Endothelial cell of umbilical vein (primary cell): ENCODE data around the gene ZFYVE28. TPM values are rescaled to one million over a fixed set of nuclear protein-coding genes. Genes with fewer than 3 reads are reported as not detected.

Source experiments
- BruUV-seq: library from RNA; stranded (reverse); fragments of 400-500 nt; replicated peaks from 2 replicates; lab custom pipeline; 2021; lab: Mats Ljungman, UMichigan
- CTCF ChIA-PET: fragments of 300-600, 350-600 bp; sonication (Branson Sonifier 250); formaldehyde crosslinking; loops from one replicate; lab custom pipeline; 2021; ENCODE audit warnings: antibody characterized with exemption, inconsistent platforms; lab: Charles Lee
- POLR2A ChIA-PET: fragments of 300-600, 350-600 bp; sonication (Branson Sonifier 250); formaldehyde crosslinking; loops from one replicate; lab custom pipeline; 2021; ENCODE audit warnings: antibody characterized with exemption, inconsistent platforms; lab: Charles Lee
- DNase-seq: peaks from one replicate; pipeline ENCODE4 v3.0.0-alpha.2; 2011; ENCODE audit warnings: low read depth, low spot score
- FAIRE-seq: peaks from 2 replicates; lab custom pipeline; 2011; peaks lifted over from hg19 to GRCh38; lab: Jason Lieb, UNC
- H2AFZ ChIP-seq: 2 replicates; pipeline ENCODE4 v1.6.0; 2012; ENCODE audit warnings: low read depth, low read length, control low read depth, inconsistent platforms
- H3K27ac ChIP-seq: 2 replicates; pipeline ENCODE4 v1.5.1; 2011; ENCODE audit warnings: low read depth, mild to moderate bottlenecking, control low read depth, low read length, moderate library complexity; ENCODE audit not compliant: insufficient read depth
- H3K27me3 ChIP-seq, 2 experiments: 2 replicates each; pipeline versions ENCODE4 v1.6.0 to v1.6.1; 2011; ENCODE audit warnings: low read length in 2 of 2, mixed read lengths in 1 of 2; ENCODE audit not compliant: control insufficient read depth in 2 of 2, insufficient read depth in 2 of 2
- H3K36me3 ChIP-seq, 2 experiments: 2 replicates in 1 of 2; 3 replicates in 1 of 2; pipeline ENCODE4 v1.5.1; 2011; ENCODE audit warnings: low read length in 2 of 2, mild to moderate bottlenecking in 1 of 2, moderate library complexity in 1 of 2; ENCODE audit not compliant: control insufficient read depth in 2 of 2, insufficient read depth in 2 of 2; ENCODE audit errors: extremely low read depth in 1 of 2
- H3K4me1 ChIP-seq: 3 replicates; pipeline ENCODE4 v1.5.1; 2011; ENCODE audit warnings: mild to moderate bottlenecking, low read length; ENCODE audit not compliant: control insufficient read depth, insufficient read depth; ENCODE audit errors: extremely low read depth
- H3K4me2 ChIP-seq: 2 replicates; pipeline ENCODE4 v1.6.1; 2011; ENCODE audit warnings: low read length, control low read depth, mixed read lengths; ENCODE audit not compliant: insufficient read depth
- H3K4me3 ChIP-seq, 3 experiments: fragments of 200-600 bp in 1 of 3; sonication (generic), shearing (Covaris generic) in 1 of 3; replicated peaks in 1 of 3; 2 replicates each; pipeline ENCODE4 v1.5.1; 2011 to 2016; ENCODE audit warnings: control low read depth in 3 of 3, low read length in 3 of 3, mild to moderate bottlenecking in 2 of 3, inconsistent platforms in 1 of 3, low read depth in 1 of 3, moderate library complexity in 1 of 3; ENCODE audit not compliant: insufficient read depth in 1 of 3
- H3K79me2 ChIP-seq: 2 replicates; pipeline ENCODE4 v1.6.0; 2012; ENCODE audit warnings: low read length, inconsistent platforms; ENCODE audit not compliant: control insufficient read depth, insufficient read depth
- H3K9ac ChIP-seq: replicated peaks from 2 replicates; pipeline ENCODE3; 2011; ENCODE audit warnings: low read length, control low read depth; ENCODE audit not compliant: insufficient read depth; ENCODE audit errors: extremely low read depth
- H3K9me1 ChIP-seq: replicated peaks from 3 replicates; pipeline ENCODE4 v1.6.0; 2011; ENCODE audit warnings: mild to moderate bottlenecking, low read length; ENCODE audit not compliant: control insufficient read depth, insufficient read depth; ENCODE audit errors: extremely low read depth
- H3K9me3 ChIP-seq: replicated peaks from 2 replicates; pipeline ENCODE4 v1.5.1; 2012; ENCODE audit warnings: low read length, inconsistent platforms; ENCODE audit not compliant: control insufficient read depth, insufficient read depth
- H4K20me1 ChIP-seq: replicated peaks from 2 replicates; pipeline ENCODE3; 2011; ENCODE audit warnings: mild to moderate bottlenecking, low read length; ENCODE audit not compliant: control insufficient read depth, insufficient read depth; ENCODE audit errors: extremely low read depth
- EZH2 ChIP-seq: IDR thresholded peaks from 2 replicates; pipeline ENCODE4 v1.6.1; 2012; ENCODE audit warnings: borderline replicate concordance, low read depth, mild to moderate bottlenecking, moderate library complexity, low read length, inconsistent platforms; ENCODE audit not compliant: severe bottlenecking
- FOS ChIP-seq: IDR thresholded peaks from 2 replicates; pipeline ENCODE4 v1.6.1; 2011; ENCODE audit warnings: mild to moderate bottlenecking, low read length, moderate library complexity, borderline replicate concordance; ENCODE audit not compliant: insufficient read depth
- GATA2 ChIP-seq: IDR thresholded peaks from 2 replicates; pipeline ENCODE4 v1.7.0; 2011; ENCODE audit warnings: low read depth, mild to moderate bottlenecking, moderate library complexity, mixed read lengths, low read length; ENCODE audit not compliant: insufficient read length, insufficient read depth
- JUN ChIP-seq: IDR thresholded peaks from 2 replicates; pipeline ENCODE4 v1.6.1; 2011; ENCODE audit warnings: borderline replicate concordance, low read depth; ENCODE audit not compliant: insufficient read length, insufficient read depth
- MYC ChIP-seq: IDR thresholded peaks from one replicate; pipeline ENCODE4 v1.6.1; 2011; ENCODE audit warnings: mild to moderate bottlenecking, low read depth, low read length
- POLR2A ChIP-seq: IDR thresholded peaks from 2 replicates; pipeline ENCODE4 v1.6.1; 2012; ENCODE audit warnings: low read depth, mild to moderate bottlenecking, control low read depth, low read length
- POLR2AphosphoS5 ChIP-seq: IDR thresholded peaks from 2 replicates; pipeline ENCODE4 v1.6.1; 2012; ENCODE audit warnings: low read depth, mild to moderate bottlenecking, control low read depth, low read length, moderate library complexity; ENCODE audit not compliant: insufficient read depth
- dilution Hi-C: fragments of 300-500 bp; cut with MboI; formaldehyde crosslinking; loops from one replicate; pipeline ENCODE4 v1.15.0; 2019; ENCODE audit warnings: low sequenced_read_pairs; ENCODE audit not compliant: extremely low pct_ligation_motif_present
- intact Hi-C: fragments of 100-400 bp; cut with micrococcal nuclease; formaldehyde crosslinking; loops from one replicate; pipeline ENCODE4 v1.10.0; 2022
- polyA plus RNA-seq, 4 experiments: library from polyadenylated mRNA; depleted of rRNA in 3 of 4; stranded (reverse) in 3 of 4; unstranded in 1 of 4; fragments of >200 nt; gene quantifications; 2 replicates each; pipeline versions ENCODE4 v1.2.1 to v1.2.3, GENCODE V29; 2011 to 2012; ENCODE audit warnings: missing spikeins in 1 of 4
- total RNA-seq: library from RNA; stranded (reverse); gene quantifications from 2 replicates; pipeline ENCODE4 v1.2.3, GENCODE V29; 2021
- TF ChIP-seq, protein P1 (sequence below): IDR thresholded peaks from 2 replicates; pipeline ENCODE4 v1.6.1; 2011; ENCODE audit not compliant: insufficient read depth, insufficient read length
- TF ChIP-seq, protein P2 (sequence below), 2 donors: IDR thresholded peaks; 1 replicate in 1 of 2; 2 replicates in 1 of 2; pipeline ENCODE4 v1.5.1; 2011; ENCODE audit warnings: low read length in 2 of 2, mild to moderate bottlenecking in 2 of 2, moderate library complexity in 2 of 2, control low read depth in 1 of 2, inconsistent platforms in 1 of 2, low read depth in 1 of 2; ENCODE audit not compliant: insufficient read depth in 1 of 2; ENCODE audit errors: extremely low read depth in 1 of 2

ZFYVE28 gene
- total and polyA plus RNA-seq, 2 donors (not counting 3 experiments of a cell fraction or from before 2014, with no cell fraction given), result 5.8 to 7.1 TPM

DNA sequence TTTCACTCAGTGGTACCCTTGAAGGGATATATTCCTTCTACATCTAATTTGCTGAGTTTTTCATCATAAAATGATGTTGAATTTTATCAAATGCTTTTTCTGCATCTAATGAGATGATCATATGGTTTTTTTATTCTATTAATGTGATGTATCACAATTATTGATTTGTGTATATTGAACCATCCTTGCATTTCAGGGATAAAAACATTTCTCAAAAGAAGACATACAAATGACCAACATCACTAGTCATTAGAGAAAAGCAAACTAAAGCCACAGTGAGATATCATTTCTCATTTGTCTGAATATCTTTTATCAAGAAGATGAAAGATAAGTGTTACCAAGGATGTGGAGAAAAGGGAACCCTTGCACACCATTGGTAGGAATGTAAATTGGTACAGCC lies 90.9 kb downstream of the ZFYVE28 start:
- CTCF ChIA-PET, result no interaction called here
- H3K9me1 ChIP-seq, result no peaks in the 10 kb centered on the region
- H3K4me1 ChIP-seq, result peaks cover 13% of the 10 kb centered on the region
- H2AFZ ChIP-seq, result no peak overlapping the region
- no peaks in the 10 kb centered on the region for H3K79me2 ChIP-seq
- BruUV-seq, result no TSS peak
- intact Hi-C loops (no loop called here), dilution Hi-C loops (no loop called here)
- no peak overlapping the region for H3K4me3 ChIP-seq
- no peak overlapping the region for H3K4me2 ChIP-seq
- no peak overlapping the region for H3K27ac ChIP-seq
- no peaks in the 10 kb centered on the region for H3K36me3 ChIP-seq
- no peaks in the 10 kb centered on the region for H3K9me3 ChIP-seq
- FAIRE-seq (no peak), DNase-seq (no peak)
- H3K27me3 ChIP-seq, result no peaks in the 10 kb centered on the region
- H4K20me1 ChIP-seq, result no peaks in the 10 kb centered on the region
- POLR2A ChIA-PET, result no interaction called here
- H3K9ac ChIP-seq, result no peak overlapping the region
- TF ChIP-seq MYC (no peak), POLR2AphosphoS5 (no peak), GATA2 (no peak), POLR2A (no peak), EZH2 (no peak), FOS (no peak), JUN (no peak)
- TF ChIP-seq, protein P1, sequence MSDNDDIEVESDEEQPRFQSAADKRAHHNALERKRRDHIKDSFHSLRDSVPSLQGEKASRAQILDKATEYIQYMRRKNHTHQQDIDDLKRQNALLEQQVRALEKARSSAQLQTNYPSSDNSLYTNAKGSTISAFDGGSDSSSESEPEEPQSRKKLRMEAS, result no peak
- TF ChIP-seq, protein P2, sequence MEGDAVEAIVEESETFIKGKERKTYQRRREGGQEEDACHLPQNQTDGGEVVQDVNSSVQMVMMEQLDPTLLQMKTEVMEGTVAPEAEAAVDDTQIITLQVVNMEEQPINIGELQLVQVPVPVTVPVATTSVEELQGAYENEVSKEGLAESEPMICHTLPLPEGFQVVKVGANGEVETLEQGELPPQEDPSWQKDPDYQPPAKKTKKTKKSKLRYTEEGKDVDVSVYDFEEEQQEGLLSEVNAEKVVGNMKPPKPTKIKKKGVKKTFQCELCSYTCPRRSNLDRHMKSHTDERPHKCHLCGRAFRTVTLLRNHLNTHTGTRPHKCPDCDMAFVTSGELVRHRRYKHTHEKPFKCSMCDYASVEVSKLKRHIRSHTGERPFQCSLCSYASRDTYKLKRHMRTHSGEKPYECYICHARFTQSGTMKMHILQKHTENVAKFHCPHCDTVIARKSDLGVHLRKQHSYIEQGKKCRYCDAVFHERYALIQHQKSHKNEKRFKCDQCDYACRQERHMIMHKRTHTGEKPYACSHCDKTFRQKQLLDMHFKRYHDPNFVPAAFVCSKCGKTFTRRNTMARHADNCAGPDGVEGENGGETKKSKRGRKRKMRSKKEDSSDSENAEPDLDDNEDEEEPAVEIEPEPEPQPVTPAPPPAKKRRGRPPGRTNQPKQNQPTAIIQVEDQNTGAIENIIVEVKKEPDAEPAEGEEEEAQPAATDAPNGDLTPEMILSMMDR (IDR thresholded peaks at IDR 0.05; ENCODE audit: extremely low read depth in 1 of 2, insufficient read depth in 1 of 2, low read depth in 1 of 2, low read length in 2 of 2), result no peak
